GM21528 (cell line): ENCODE measurements around the gene FMN1.

Experiments
- ATAC-seq: cut with Tn5 transposase; IDR thresholded peaks from one replicate; pipeline ENCODE4 v1.9.1; 2021; ENCODE audit warnings: mild to moderate bottlenecking, moderate library complexity; ENCODE audit not compliant: unreplicated experiment, low FRiP score

The FMN1 gene

GRCh38 chr15:33201491-33202231, 7.1 kb upstream of the FMN1 start:
- peak; percentile 89 for ATAC-seq

GRCh38 chr15:33200903-33201302, 6.4 kb upstream of the FMN1 start:
- no peak for ATAC-seq

GRCh38 chr15:33200444-33200843, 5.9 kb upstream of the FMN1 start:
- ATAC-seq: no peak

GRCh38 chr15:33198541-33198940, 4.0 kb upstream of the FMN1 start:
- ATAC-seq: no peak

GRCh38 chr15:33197636-33198035, 3.1 kb upstream of the FMN1 start:
- ATAC-seq: no peak

- no peak for ATAC-seq
These were observed 277 bp downstream of the FMN1 start for GRCh38 chr15:33194237-33194636.

GRCh38 chr15:33191591-33191990, 2.9 kb downstream of the FMN1 start:
- no peak for ATAC-seq

- no peak for ATAC-seq
These were observed 4.0 kb downstream of the FMN1 start for GRCh38 chr15:33190539-33190938.

GRCh38 chr15:33188641-33189257, 5.8 kb downstream of the FMN1 start:
- ATAC-seq: peak; percentile 68

- no peak for ATAC-seq
These were observed 6.4 kb downstream of the FMN1 start for GRCh38 chr15:33188159-33188558.

GRCh38 chr15:33183334-33183733, 11.2 kb downstream of the FMN1 start:
- ATAC-seq: no peak

- no peak for ATAC-seq
These were observed 11.6 kb downstream of the FMN1 start for GRCh38 chr15:33182926-33183325.

GRCh38 chr15:33182278-33182905, 12.1 kb downstream of the FMN1 start:
- no peak for ATAC-seq

- no peak for ATAC-seq
These were observed 14.6 kb downstream of the FMN1 start for GRCh38 chr15:33179874-33180273.

- ATAC-seq: no peak
These were observed 23.3 kb downstream of the FMN1 start for GRCh38 chr15:33171202-33171601.

GRCh38 chr15:33169625-33170024, 24.9 kb downstream of the FMN1 start:
- ATAC-seq: no peak

GRCh38 chr15:33168444-33168843, 26.1 kb downstream of the FMN1 start:
- no peak for ATAC-seq

- ATAC-seq: no peak
These were observed 30.7 kb downstream of the FMN1 start for GRCh38 chr15:33163816-33164215.

GRCh38 chr15:33161209-33161608, 33.3 kb downstream of the FMN1 start:
- no peak for ATAC-seq

- ATAC-seq: no peak
These were observed 33.8 kb downstream of the FMN1 start for GRCh38 chr15:33160581-33161165.

GRCh38 chr15:33159726-33160453, 34.6 kb downstream of the FMN1 start:
- ATAC-seq: no peak
